H9 (cell line): Measurements from ENCODE around the gene ANKH. TPM values are rescaled to one million over a fixed set of nuclear protein-coding genes. Genes with fewer than 3 reads are reported as not detected.

Source experiments
- DNase-seq: peaks from one replicate; pipeline ENCODE4 v3.0.0-alpha.2; 2017
- H2AFZ ChIP-seq: one replicate; pipeline ENCODE4 v1.6.1; 2013; ENCODE audit warnings: mild to moderate bottlenecking, low read length, control low read depth, moderate library complexity
- H2AK5ac ChIP-seq: 2 replicates; pipeline ENCODE4 v1.6.1; 2013; ENCODE audit warnings: low read length, control low read depth, mixed read lengths; ENCODE audit not compliant: insufficient read length
- H2BK120ac ChIP-seq: one replicate; pipeline ENCODE4 v1.6.1; 2013; ENCODE audit warnings: low read depth, mild to moderate bottlenecking, low read length, control low read depth, inconsistent platforms; ENCODE audit not compliant: poor library complexity, severe bottlenecking
- H2BK12ac ChIP-seq: 2 replicates; pipeline ENCODE4 v1.6.1; 2013; ENCODE audit warnings: low read length, control low read depth, mixed read lengths, low read depth; ENCODE audit not compliant: insufficient read length
- H2BK15ac ChIP-seq: 2 replicates; pipeline ENCODE4 v1.6.1; 2013; ENCODE audit warnings: low read depth, low read length, control low read depth
- H2BK20ac ChIP-seq: one replicate; pipeline ENCODE4 v1.6.1; 2013; ENCODE audit warnings: low read depth, mild to moderate bottlenecking, low read length, control low read depth, inconsistent platforms; ENCODE audit not compliant: poor library complexity, severe bottlenecking
- H2BK5ac ChIP-seq: 2 replicates; pipeline ENCODE4 v1.6.1; 2013; ENCODE audit warnings: low read length, control low read depth, mixed read lengths; ENCODE audit not compliant: insufficient read length
- H3K14ac ChIP-seq: 2 replicates; pipeline ENCODE4 v1.6.1; 2013; ENCODE audit warnings: low read length, control low read depth; ENCODE audit not compliant: insufficient read depth
- H3K18ac ChIP-seq: 2 replicates; pipeline ENCODE4 v1.6.1; 2013; ENCODE audit warnings: low read depth, mild to moderate bottlenecking, mixed read lengths, low read length, control low read depth; ENCODE audit not compliant: insufficient read length
- H3K23ac ChIP-seq: 2 replicates; pipeline ENCODE4 v1.6.1; 2013; ENCODE audit warnings: low read length, control low read depth, mixed read lengths, low read depth; ENCODE audit not compliant: insufficient read length
- H3K23me2 ChIP-seq: 2 replicates; pipeline ENCODE4 v1.6.1; 2013; ENCODE audit warnings: low read depth, mild to moderate bottlenecking, mixed read lengths, low read length, control low read depth; ENCODE audit not compliant: insufficient read length, poor library complexity, severe bottlenecking
- H3K27ac ChIP-seq: 2 replicates; pipeline ENCODE4 v1.5.1; 2013; ENCODE audit warnings: low read length, control low read depth, mixed read lengths, low read depth; ENCODE audit not compliant: insufficient read length
- H3K27me3 ChIP-seq: 2 replicates; pipeline ENCODE4 v1.6.1; 2013; ENCODE audit warnings: low read length, control low read depth, inconsistent platforms; ENCODE audit not compliant: insufficient read depth
- H3K4ac ChIP-seq: 2 replicates; pipeline ENCODE4 v1.6.1; 2013; ENCODE audit warnings: low read depth, mild to moderate bottlenecking, control low read depth, inconsistent platforms, low read length, moderate library complexity
- H3K4me1 ChIP-seq: 2 replicates; pipeline ENCODE4 v1.6.1; 2013; ENCODE audit warnings: low read length, control low read depth, inconsistent platforms; ENCODE audit not compliant: insufficient read depth
- H3K4me2 ChIP-seq: 2 replicates; pipeline ENCODE4 v1.6.1; 2013; ENCODE audit warnings: low read length, control low read depth, mixed read lengths; ENCODE audit not compliant: insufficient read length, insufficient read depth
- H3K56ac ChIP-seq: 2 replicates; pipeline ENCODE4 v1.6.1; 2013; ENCODE audit warnings: low read depth, mild to moderate bottlenecking, mixed read lengths, low read length, control low read depth; ENCODE audit not compliant: insufficient read length
- H3K79me1 ChIP-seq: 2 replicates; pipeline ENCODE4 v1.6.1; 2013; ENCODE audit warnings: low read depth, mild to moderate bottlenecking, moderate library complexity, low read length, control low read depth, inconsistent platforms; ENCODE audit not compliant: insufficient read depth, poor library complexity, severe bottlenecking
- H3K79me2 ChIP-seq: 2 replicates; pipeline ENCODE4 v1.6.1; 2013; ENCODE audit warnings: low read length, control low read depth, inconsistent platforms; ENCODE audit not compliant: insufficient read depth
- H3K9ac ChIP-seq: 2 replicates; pipeline ENCODE4 v1.6.1; 2013; ENCODE audit warnings: low read length, control low read depth, mixed read lengths; ENCODE audit not compliant: insufficient read length; ENCODE audit errors: extremely low read depth
- H3K9me3 ChIP-seq: one replicate; pipeline ENCODE4 v1.6.1; 2013; ENCODE audit warnings: low read depth, low read length, inconsistent platforms; ENCODE audit not compliant: control insufficient read depth
- H3T11ph ChIP-seq: one replicate; pipeline ENCODE4 v1.6.1; 2013; ENCODE audit warnings: mild to moderate bottlenecking, low read length, control low read depth, inconsistent platforms
- H4K20me1 ChIP-seq: one replicate; pipeline ENCODE4 v1.6.1; 2013; ENCODE audit not compliant: control insufficient read depth, insufficient read length, insufficient read depth
- H4K5ac ChIP-seq: 2 replicates; pipeline ENCODE4 v1.6.1; 2013; ENCODE audit warnings: low read depth, mild to moderate bottlenecking, mixed read lengths, low read length, control low read depth; ENCODE audit not compliant: insufficient read length
- H4K8ac ChIP-seq: replicated peaks from 2 replicates; pipeline ENCODE4 v1.6.1; 2013; ENCODE audit warnings: low read length, control low read depth, mixed read lengths, low read depth; ENCODE audit not compliant: insufficient read length
- H4K91ac ChIP-seq: 2 replicates; pipeline ENCODE4 v1.6.1; 2013; ENCODE audit warnings: low read depth, mild to moderate bottlenecking, moderate library complexity, mixed read lengths, low read length, control low read depth; ENCODE audit not compliant: insufficient read length
- H3K27ac Mint-ChIP-seq, 3 experiments: 2 replicates in 2 of 3; 3 replicates in 1 of 3; pipeline ENCODE4 v1.8.0; 2020 to 2021; ENCODE audit warnings: mixed read lengths in 3 of 3, mild to moderate bottlenecking in 1 of 3, moderate library complexity in 1 of 3
- H3K27me3 Mint-ChIP-seq: 2 replicates; pipeline ENCODE4 v1.8.0; 2021; ENCODE audit warnings: low read depth, mild to moderate bottlenecking, moderate library complexity, mixed read lengths
- H3K36me3 Mint-ChIP-seq, 3 experiments: 2 replicates in 2 of 3; 3 replicates in 1 of 3; pipeline ENCODE4 v1.8.0; 2020 to 2021; ENCODE audit warnings: low read depth in 3 of 3, mixed read lengths in 3 of 3; ENCODE audit not compliant: insufficient read depth in 1 of 3
- H3K4me1 Mint-ChIP-seq, 2 experiments: 2 replicates each; pipeline ENCODE4 v1.8.0; 2020; ENCODE audit warnings: mixed read lengths in 2 of 2
- H3K4me3 Mint-ChIP-seq, 2 experiments: 2 replicates in 1 of 2; 3 replicates in 1 of 2; pipeline ENCODE4 v1.8.0; 2020 to 2021; ENCODE audit warnings: mild to moderate bottlenecking in 2 of 2, mixed read lengths in 2 of 2, moderate library complexity in 1 of 2
- H3K9me3 Mint-ChIP-seq, 2 experiments: 2 replicates in 1 of 2; 3 replicates in 1 of 2; pipeline ENCODE4 v1.8.0; 2020; ENCODE audit warnings: mild to moderate bottlenecking in 2 of 2, mixed read lengths in 2 of 2, moderate library complexity in 1 of 2
- WGBS: extraction: QIAGEN DNeasy Blood & Tissue Kit; methylation state at CpG from one replicate; pipeline ENCODE4 v1.1.7; 2013; ENCODE audit warnings: missing lambda C conversion rate, low lambda C conversion rate, mixed read lengths; ENCODE audit not compliant: insufficient read length; ENCODE audit errors: extremely low coverage; 5-methylcytosine and 5-hydroxymethylcytosine counted together
- total RNA-seq: library from RNA; stranded (reverse); gene quantifications from 2 replicates; pipeline ENCODE4 v1.2.1, GENCODE V29; 2021
- TF ChIP-seq, protein P1 (sequence below): fragments of 200-600 bp; sonication (generic); conservative IDR thresholded peaks from 3 replicates; pipeline ENCODE4 v1.8.0; 2021; ENCODE audit warnings: antibody characterized with exemption, mild to moderate bottlenecking

ANKH gene
- total RNA-seq, 1 experiment from 2014 or later = 9.6 TPM

- Histone ChIP-seq H3K18ac (no peak overlapping the region), H2BK5ac (no peak overlapping the region), H2AK5ac (no peak overlapping the region), H3K79me2 (no peaks in the 10 kb centered on the region), H2BK12ac (no peak overlapping the region), H2BK20ac (no peak overlapping the region), H4K91ac (no peak overlapping the region), H3K79me1 (no peaks in the 10 kb centered on the region), H3K9ac (no peak overlapping the region), H4K5ac (no peak overlapping the region), H3K14ac (no peak overlapping the region), H3K27ac (no peak overlapping the region), H4K8ac (no peak overlapping the region), H3T11ph (no peak overlapping the region), H3K27me3 (no peaks in the 10 kb centered on the region), H3K4ac (no peak overlapping the region), H2AFZ (no peak overlapping the region), H3K4me1 (no peaks in the 10 kb centered on the region), H4K20me1 (no peaks in the 10 kb centered on the region), H3K23ac (no peak overlapping the region), H2BK15ac (no peak overlapping the region), H3K23me2 (no peaks in the 10 kb centered on the region), H3K9me3 (no peaks in the 10 kb centered on the region), H2BK120ac (no peak overlapping the region), H3K56ac (no peak overlapping the region), H3K4me2 (no peak overlapping the region)
- no peak for DNase-seq
- H3K4me1 Mint-ChIP-seq = peaks cover 5 to 6% of the 10 kb centered on the region in 2 experiments
- H3K36me3 Mint-ChIP-seq = peaks cover 13 to 57% (median 47%) of the 10 kb centered on the region in 3 experiments
- H3K4me3 Mint-ChIP-seq = no peak overlapping the region
- H3K9me3 Mint-ChIP-seq = no peaks in the 10 kb centered on the region
- H3K27ac Mint-ChIP-seq = no peak overlapping the region
- no CpG with 5 or more reads among the region's 4 CpGs for WGBS
- no peaks in the 10 kb centered on the region for H3K27me3 Mint-ChIP-seq
- TF ChIP-seq, protein P1, sequence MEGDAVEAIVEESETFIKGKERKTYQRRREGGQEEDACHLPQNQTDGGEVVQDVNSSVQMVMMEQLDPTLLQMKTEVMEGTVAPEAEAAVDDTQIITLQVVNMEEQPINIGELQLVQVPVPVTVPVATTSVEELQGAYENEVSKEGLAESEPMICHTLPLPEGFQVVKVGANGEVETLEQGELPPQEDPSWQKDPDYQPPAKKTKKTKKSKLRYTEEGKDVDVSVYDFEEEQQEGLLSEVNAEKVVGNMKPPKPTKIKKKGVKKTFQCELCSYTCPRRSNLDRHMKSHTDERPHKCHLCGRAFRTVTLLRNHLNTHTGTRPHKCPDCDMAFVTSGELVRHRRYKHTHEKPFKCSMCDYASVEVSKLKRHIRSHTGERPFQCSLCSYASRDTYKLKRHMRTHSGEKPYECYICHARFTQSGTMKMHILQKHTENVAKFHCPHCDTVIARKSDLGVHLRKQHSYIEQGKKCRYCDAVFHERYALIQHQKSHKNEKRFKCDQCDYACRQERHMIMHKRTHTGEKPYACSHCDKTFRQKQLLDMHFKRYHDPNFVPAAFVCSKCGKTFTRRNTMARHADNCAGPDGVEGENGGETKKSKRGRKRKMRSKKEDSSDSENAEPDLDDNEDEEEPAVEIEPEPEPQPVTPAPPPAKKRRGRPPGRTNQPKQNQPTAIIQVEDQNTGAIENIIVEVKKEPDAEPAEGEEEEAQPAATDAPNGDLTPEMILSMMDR = no peak
Observed at GRCh38 chr5:14687023-14687665, 184.4 kb downstream of the ANKH start.
